ENCODE measurements around the gene CACNA1D. TPM values are rescaled to one million over a fixed set of nuclear protein-coding genes. Genes with fewer than 3 reads are reported as not detected.

CACNA1D gene
- total RNA-seq, 1 donor from 2014 or later = 47.2 TPM

- no peak for DNase-seq
- TF ChIP-seq CTCF (IDR thresholded peaks at IDR 0.05) = no peak
- Histone ChIP-seq H3K36me3 (no peaks in the 10 kb centered on the region), H3K27me3 (no peaks in the 10 kb centered on the region), H3K4me3 (no peak overlapping the region), H3K4me1 (no peaks in the 10 kb centered on the region), H3K27ac (no peak overlapping the region), H3K9me3 (no peaks in the 10 kb centered on the region)
- intact Hi-C loops (cut with DNase I) = no loop called here
- no peak for ATAC-seq
These were observed 109.8 kb downstream of the CACNA1D start for GRCh38 chr3:53604232-53604631.

- Histone ChIP-seq H3K36me3 (no peaks in the 10 kb centered on the region), H3K4me3 (no peak overlapping the region), H3K9me3 (no peaks in the 10 kb centered on the region), H3K27me3 (no peaks in the 10 kb centered on the region), H3K27ac (no peak overlapping the region), H3K4me1 (no peaks in the 10 kb centered on the region)
- intact Hi-C loops (cut with DNase I) = no loop called here
- TF ChIP-seq CTCF (IDR thresholded peaks at IDR 0.05) = no peak
- no peak for DNase-seq
- no peak for ATAC-seq
These were observed 112.4 kb downstream of the CACNA1D start for GRCh38 chr3:53606793-53607192.

GRCh38 chr3:53612508-53612907, 118.1 kb downstream of the CACNA1D start:
- Histone ChIP-seq H3K4me1 (peaks cover 28% of the 10 kb centered on the region), H3K9me3 (no peaks in the 10 kb centered on the region), H3K36me3 (no peaks in the 10 kb centered on the region), H3K4me3 (no peak overlapping the region), H3K27ac (no peak overlapping the region), H3K27me3 (no peaks in the 10 kb centered on the region)
- no peak for DNase-seq
- no peak for ATAC-seq
- TF ChIP-seq CTCF (IDR thresholded peaks at IDR 0.05) = no peak
- intact Hi-C loops (cut with DNase I) = no loop called here

GRCh38 chr3:53613125-53613524, 118.7 kb downstream of the CACNA1D start:
- ATAC-seq (peak; percentile 84), DNase-seq (no peak)
- peaks cover 28% of the 10 kb centered on the region for H3K4me1 ChIP-seq
- intact Hi-C loops (cut with DNase I) = no loop called here
- H3K27me3 ChIP-seq = no peaks in the 10 kb centered on the region
- TF ChIP-seq CTCF (IDR thresholded peaks at IDR 0.05) = no peak
- H3K27ac ChIP-seq = no peak overlapping the region
- H3K9me3 ChIP-seq = no peaks in the 10 kb centered on the region
- no peak overlapping the region for H3K4me3 ChIP-seq
- no peaks in the 10 kb centered on the region for H3K36me3 ChIP-seq

- Histone ChIP-seq H3K27me3 (no peaks in the 10 kb centered on the region), H3K27ac (no peak overlapping the region), H3K9me3 (no peaks in the 10 kb centered on the region), H3K4me3 (no peak overlapping the region), H3K36me3 (no peaks in the 10 kb centered on the region), H3K4me1 (peaks cover 28% of the 10 kb centered on the region)
- ATAC-seq (no peak), DNase-seq (no peak)
- intact Hi-C loops (cut with DNase I) = no loop called here
- TF ChIP-seq CTCF (IDR thresholded peaks at IDR 0.05) = no peak
These were observed 119.9 kb downstream of the CACNA1D start for GRCh38 chr3:53614307-53614706.

- H3K4me3 ChIP-seq = no peak overlapping the region
- no peaks in the 10 kb centered on the region for H3K9me3 ChIP-seq
- DNase-seq (no peak), ATAC-seq (peak; percentile 63)
- H3K27ac ChIP-seq = peak overlapping the region; percentile 12
- intact Hi-C loops (cut with DNase I) = no loop called here
- H3K36me3 ChIP-seq = no peaks in the 10 kb centered on the region
- peaks cover 28% of the 10 kb centered on the region for H3K4me1 ChIP-seq
- H3K27me3 ChIP-seq = no peaks in the 10 kb centered on the region
- TF ChIP-seq CTCF (IDR thresholded peaks at IDR 0.05) = no peak
These were observed 121.9 kb downstream of the CACNA1D start for GRCh38 chr3:53616321-53616720.

Data from upper lobe of right lung (tissue), 1 donor.